DOHH2 (cell line): ENCODE results near the gene RAB43.

Experiments used
- EZH2phosphoT487 ChIP-seq: fragments of 200-600 bp; sonication (generic); IDR thresholded peaks from 2 replicates; pipeline ENCODE4 v1.6.1; 2017; ENCODE audit warnings: borderline replicate concordance, mild to moderate bottlenecking, antibody characterized with exemption, low read length, moderate library complexity, mixed read lengths
- TF ChIP-seq, protein P1 (sequence below): fragments of 200-600 bp; sonication (generic); IDR thresholded peaks from one replicate; pipeline ENCODE4 v1.5.1; 2014; ENCODE audit warnings: antibody characterized with exemption, mild to moderate bottlenecking, low read depth, low read length; ENCODE audit not compliant: poor library complexity, severe bottlenecking

DNA sequence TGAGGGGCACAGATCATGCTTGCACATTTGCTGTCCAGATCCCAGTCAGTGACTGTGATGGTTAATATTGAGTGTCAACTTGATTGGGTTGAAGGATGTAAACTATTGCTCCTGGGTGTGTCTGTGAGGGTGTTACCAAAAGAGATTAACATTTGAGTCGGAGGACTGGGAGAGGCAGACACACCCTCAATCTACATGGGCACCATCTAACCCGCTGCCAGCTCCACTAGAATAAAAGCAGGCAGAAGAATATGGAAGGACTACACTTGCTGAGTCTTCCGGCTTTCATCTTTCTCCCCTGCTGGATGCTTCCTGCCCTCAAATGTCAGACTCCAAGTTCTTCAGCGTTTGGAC is 55.9 kb downstream of the RAB43 start:
- TF ChIP-seq, protein P1, sequence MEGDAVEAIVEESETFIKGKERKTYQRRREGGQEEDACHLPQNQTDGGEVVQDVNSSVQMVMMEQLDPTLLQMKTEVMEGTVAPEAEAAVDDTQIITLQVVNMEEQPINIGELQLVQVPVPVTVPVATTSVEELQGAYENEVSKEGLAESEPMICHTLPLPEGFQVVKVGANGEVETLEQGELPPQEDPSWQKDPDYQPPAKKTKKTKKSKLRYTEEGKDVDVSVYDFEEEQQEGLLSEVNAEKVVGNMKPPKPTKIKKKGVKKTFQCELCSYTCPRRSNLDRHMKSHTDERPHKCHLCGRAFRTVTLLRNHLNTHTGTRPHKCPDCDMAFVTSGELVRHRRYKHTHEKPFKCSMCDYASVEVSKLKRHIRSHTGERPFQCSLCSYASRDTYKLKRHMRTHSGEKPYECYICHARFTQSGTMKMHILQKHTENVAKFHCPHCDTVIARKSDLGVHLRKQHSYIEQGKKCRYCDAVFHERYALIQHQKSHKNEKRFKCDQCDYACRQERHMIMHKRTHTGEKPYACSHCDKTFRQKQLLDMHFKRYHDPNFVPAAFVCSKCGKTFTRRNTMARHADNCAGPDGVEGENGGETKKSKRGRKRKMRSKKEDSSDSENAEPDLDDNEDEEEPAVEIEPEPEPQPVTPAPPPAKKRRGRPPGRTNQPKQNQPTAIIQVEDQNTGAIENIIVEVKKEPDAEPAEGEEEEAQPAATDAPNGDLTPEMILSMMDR, result no peak
- TF ChIP-seq EZH2phosphoT487, result no peak
